ENCODE measurements around the gene ESM1.

Gene ESM1, protein sequence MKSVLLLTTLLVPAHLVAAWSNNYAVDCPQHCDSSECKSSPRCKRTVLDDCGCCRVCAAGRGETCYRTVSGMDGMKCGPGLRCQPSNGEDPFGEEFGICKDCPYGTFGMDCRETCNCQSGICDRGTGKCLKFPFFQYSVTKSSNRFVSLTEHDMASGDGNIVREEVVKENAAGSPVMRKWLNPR
- long read RNA-seq = 0 reads

DNA sequence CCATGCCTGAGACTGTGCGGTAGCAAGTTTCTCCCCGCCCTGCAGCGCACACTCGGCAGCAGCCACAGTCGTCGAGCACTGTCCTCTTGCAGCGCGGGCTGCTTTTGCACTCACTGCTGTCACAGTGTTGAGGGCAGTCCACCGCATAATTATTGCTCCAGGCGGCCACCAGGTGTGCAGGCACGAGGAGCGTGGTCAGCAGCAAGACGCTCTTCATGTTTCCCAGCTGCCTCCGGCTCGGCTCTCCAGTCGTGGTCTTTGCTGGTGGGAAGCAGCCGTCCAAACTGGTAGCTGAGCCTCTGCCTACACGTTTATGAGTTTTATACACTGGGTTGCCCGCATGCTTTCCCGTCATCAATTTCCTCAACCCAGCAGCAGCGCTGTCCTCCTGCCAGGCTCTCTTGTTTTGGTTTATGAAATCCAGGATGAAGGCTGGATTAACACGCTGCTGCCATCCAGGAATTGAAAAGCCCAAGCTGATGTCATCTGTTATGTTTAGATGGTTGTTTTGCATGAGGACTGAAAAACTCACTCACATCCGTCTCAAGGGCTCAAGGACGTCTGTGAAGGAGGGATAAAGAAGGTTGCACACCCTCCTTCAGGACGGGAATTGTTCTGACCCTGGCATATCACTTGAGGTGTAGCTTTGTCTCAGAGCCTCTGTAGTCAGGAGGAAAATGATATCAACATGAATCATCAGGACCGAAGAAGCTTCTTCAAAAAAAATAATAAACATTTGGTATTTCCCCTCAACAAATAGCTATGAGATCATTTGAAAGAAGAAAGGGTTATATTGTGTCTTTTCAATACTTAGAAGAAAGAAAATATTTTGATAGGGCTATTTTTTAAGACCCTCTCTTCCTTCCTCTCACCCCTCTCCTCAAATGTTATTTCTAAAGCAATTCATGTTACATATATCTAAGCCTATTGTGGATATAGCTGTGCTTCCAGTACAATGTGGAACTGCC is at the start of gene ESM1:
Gene ESM1 (minus strand): TSS at position 293 of the 968 bp plus-strand sequence. CDS start 76 bp downstream, at position 217.
- Histone ChIP-seq H3K27ac (replicated peaks) (no peak within 1 kb of the TSS), H3K4me3 (replicated peaks; ENCODE audit: insufficient read depth, low read length) (no peak within 1 kb of the TSS), H3K27me3 (ENCODE audit: insufficient read depth, poor library complexity, severe bottlenecking) (no peaks in the 10 kb centered on the region)
- DNase-seq (ENCODE audit: low read depth in 1 of 2, low spot score in 1 of 2) = no peak
- TF ChIP-seq, protein P1, sequence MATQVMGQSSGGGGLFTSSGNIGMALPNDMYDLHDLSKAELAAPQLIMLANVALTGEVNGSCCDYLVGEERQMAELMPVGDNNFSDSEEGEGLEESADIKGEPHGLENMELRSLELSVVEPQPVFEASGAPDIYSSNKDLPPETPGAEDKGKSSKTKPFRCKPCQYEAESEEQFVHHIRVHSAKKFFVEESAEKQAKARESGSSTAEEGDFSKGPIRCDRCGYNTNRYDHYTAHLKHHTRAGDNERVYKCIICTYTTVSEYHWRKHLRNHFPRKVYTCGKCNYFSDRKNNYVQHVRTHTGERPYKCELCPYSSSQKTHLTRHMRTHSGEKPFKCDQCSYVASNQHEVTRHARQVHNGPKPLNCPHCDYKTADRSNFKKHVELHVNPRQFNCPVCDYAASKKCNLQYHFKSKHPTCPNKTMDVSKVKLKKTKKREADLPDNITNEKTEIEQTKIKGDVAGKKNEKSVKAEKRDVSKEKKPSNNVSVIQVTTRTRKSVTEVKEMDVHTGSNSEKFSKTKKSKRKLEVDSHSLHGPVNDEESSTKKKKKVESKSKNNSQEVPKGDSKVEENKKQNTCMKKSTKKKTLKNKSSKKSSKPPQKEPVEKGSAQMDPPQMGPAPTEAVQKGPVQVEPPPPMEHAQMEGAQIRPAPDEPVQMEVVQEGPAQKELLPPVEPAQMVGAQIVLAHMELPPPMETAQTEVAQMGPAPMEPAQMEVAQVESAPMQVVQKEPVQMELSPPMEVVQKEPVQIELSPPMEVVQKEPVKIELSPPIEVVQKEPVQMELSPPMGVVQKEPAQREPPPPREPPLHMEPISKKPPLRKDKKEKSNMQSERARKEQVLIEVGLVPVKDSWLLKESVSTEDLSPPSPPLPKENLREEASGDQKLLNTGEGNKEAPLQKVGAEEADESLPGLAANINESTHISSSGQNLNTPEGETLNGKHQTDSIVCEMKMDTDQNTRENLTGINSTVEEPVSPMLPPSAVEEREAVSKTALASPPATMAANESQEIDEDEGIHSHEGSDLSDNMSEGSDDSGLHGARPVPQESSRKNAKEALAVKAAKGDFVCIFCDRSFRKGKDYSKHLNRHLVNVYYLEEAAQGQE (IDR thresholded peaks at IDR 0.05; ENCODE audit: insufficient replicate concordance, low read depth) = no peak
- TF ChIP-seq, protein P2, sequence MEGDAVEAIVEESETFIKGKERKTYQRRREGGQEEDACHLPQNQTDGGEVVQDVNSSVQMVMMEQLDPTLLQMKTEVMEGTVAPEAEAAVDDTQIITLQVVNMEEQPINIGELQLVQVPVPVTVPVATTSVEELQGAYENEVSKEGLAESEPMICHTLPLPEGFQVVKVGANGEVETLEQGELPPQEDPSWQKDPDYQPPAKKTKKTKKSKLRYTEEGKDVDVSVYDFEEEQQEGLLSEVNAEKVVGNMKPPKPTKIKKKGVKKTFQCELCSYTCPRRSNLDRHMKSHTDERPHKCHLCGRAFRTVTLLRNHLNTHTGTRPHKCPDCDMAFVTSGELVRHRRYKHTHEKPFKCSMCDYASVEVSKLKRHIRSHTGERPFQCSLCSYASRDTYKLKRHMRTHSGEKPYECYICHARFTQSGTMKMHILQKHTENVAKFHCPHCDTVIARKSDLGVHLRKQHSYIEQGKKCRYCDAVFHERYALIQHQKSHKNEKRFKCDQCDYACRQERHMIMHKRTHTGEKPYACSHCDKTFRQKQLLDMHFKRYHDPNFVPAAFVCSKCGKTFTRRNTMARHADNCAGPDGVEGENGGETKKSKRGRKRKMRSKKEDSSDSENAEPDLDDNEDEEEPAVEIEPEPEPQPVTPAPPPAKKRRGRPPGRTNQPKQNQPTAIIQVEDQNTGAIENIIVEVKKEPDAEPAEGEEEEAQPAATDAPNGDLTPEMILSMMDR (IDR thresholded peaks at IDR 0.05; ENCODE audit: insufficient read depth, low read length) = no peak

DNA sequence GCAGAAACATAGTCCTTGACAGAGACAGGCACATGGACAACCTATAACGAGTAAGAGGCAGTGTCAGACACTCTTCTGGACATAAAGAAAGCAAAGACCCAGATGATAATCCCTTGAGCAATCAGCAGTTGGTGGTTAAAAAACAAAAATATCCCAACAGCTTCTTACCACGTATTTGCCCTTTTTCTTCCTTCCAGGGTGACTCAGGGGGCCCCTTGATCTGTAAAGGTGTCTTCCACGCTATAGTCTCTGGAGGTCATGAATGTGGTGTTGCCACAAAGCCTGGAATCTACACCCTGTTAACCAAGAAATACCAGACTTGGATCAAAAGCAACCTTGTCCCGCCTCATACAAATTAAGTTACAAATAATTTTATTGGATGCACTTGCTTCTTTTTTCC is 48.2 kb upstream of the ESM1 start:
- Histone ChIP-seq H3K27ac (replicated peaks) (no peak overlapping the region), H3K4me3 (replicated peaks; ENCODE audit: insufficient read depth, low read length) (no peak overlapping the region), H3K27me3 (ENCODE audit: insufficient read depth, poor library complexity, severe bottlenecking) (no peaks in the 10 kb centered on the region)
- TF ChIP-seq, protein P2 (IDR thresholded peaks at IDR 0.05; ENCODE audit: insufficient read depth, low read length) = no peak
- TF ChIP-seq, protein P1 (IDR thresholded peaks at IDR 0.05; ENCODE audit: insufficient replicate concordance, low read depth) = no peak
- no peak for TF ChIP-seq GABPA (IDR thresholded peaks at IDR 0.05; ENCODE audit: low read depth)
- no peak for TF ChIP-seq POLR2AphosphoS5 (IDR thresholded peaks at IDR 0.05; ENCODE audit: low read depth)
- TF ChIP-seq SPI1 (IDR thresholded peaks at IDR 0.05; ENCODE audit: borderline replicate concordance, low read depth) = no peak
- DNase-seq (ENCODE audit: low read depth in 1 of 2, low spot score in 1 of 2) = no peak

DNA sequence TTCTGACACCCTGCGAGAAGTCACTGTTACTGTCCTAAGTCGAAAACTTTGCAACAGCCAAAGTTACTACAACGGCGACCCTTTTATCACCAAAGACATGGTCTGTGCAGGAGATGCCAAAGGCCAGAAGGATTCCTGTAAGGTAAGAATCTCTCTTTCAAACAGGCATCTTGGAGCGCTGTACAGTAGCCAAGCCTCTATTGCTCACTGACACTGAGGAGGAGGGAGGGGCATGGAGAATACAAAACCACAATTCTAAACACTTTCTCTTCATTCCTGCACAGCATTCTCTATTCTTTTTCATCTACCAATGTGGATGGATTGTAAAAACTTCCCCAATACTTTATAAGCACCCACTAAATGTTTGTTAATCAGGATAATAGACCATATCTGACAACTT is 46.1 kb upstream of the ESM1 start:
- no peak overlapping the region for H3K4me3 ChIP-seq (replicated peaks; ENCODE audit: insufficient read depth, low read length)
- no peaks in the 10 kb centered on the region for H3K27me3 ChIP-seq (ENCODE audit: insufficient read depth, poor library complexity, severe bottlenecking)
- H3K27ac ChIP-seq (replicated peaks) = no peak overlapping the region
- DNase-seq (ENCODE audit: low read depth in 1 of 2, low spot score in 1 of 2) = no peak
- TF ChIP-seq, protein P2 (IDR thresholded peaks at IDR 0.05; ENCODE audit: insufficient read depth, low read length) = no peak
- TF ChIP-seq GABPA (IDR thresholded peaks at IDR 0.05; ENCODE audit: low read depth) (no peak), POLR2AphosphoS5 (IDR thresholded peaks at IDR 0.05; ENCODE audit: low read depth) (no peak), SPI1 (IDR thresholded peaks at IDR 0.05; ENCODE audit: borderline replicate concordance, low read depth) (no peak)
- TF ChIP-seq, protein P1 (IDR thresholded peaks at IDR 0.05; ENCODE audit: insufficient replicate concordance, low read depth) = no peak

Measured in HL-60 (cell line).